Fibroblast of pulmonary artery (primary cell): ENCODE data around the gene AMFR.

ENCODE experiments used
- DNase-seq: peaks from one replicate; pipeline ENCODE4 v3.0.0-alpha.2; 2010; ENCODE audit warnings: low read depth
- H3K4me3 ChIP-seq: replicated peaks from 2 replicates; pipeline ENCODE4 v1.5.1; 2011; ENCODE audit warnings: low read depth, mild to moderate bottlenecking, control low read depth, low read length, moderate library complexity
- TF ChIP-seq, protein P1 (sequence below): IDR thresholded peaks from 2 replicates; pipeline ENCODE4 v1.5.1; 2011; ENCODE audit warnings: mild to moderate bottlenecking, control low read depth, low read length, inconsistent platforms; ENCODE audit errors: missing control alignments

The AMFR gene

DNA sequence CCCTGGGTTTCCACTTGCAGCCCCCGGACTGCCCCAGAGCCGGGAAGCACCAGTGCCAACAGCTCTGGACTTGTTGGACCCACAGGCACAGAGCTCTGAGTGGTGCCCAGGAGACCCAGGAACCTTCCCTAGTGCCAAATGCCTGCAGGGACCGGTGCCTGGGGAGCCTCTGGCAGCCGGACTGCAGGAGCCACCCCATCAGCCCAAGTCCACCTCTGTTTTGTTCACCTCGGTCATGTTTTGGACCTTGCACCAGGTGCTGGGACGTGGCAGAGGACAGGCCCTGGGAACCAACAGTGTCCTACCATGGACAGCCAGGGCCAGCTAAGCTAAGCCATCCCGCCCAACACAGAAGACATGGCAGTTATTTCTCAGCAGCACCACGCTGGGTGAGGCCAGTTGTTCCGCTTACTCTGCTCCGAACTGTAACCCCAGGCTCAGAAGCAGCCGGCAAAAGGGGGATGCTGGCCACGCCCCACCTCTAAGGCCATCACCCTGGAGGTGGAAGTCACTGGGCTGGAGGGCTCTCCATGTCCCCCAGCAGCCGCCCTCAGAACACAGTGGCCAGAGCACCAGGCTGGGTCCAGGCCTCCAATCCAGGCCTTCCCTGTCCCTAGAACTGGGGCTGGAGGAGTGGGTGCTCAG is 79.8 kb downstream of the AMFR start:
- DNase-seq: no peak
- TF ChIP-seq, protein P1, sequence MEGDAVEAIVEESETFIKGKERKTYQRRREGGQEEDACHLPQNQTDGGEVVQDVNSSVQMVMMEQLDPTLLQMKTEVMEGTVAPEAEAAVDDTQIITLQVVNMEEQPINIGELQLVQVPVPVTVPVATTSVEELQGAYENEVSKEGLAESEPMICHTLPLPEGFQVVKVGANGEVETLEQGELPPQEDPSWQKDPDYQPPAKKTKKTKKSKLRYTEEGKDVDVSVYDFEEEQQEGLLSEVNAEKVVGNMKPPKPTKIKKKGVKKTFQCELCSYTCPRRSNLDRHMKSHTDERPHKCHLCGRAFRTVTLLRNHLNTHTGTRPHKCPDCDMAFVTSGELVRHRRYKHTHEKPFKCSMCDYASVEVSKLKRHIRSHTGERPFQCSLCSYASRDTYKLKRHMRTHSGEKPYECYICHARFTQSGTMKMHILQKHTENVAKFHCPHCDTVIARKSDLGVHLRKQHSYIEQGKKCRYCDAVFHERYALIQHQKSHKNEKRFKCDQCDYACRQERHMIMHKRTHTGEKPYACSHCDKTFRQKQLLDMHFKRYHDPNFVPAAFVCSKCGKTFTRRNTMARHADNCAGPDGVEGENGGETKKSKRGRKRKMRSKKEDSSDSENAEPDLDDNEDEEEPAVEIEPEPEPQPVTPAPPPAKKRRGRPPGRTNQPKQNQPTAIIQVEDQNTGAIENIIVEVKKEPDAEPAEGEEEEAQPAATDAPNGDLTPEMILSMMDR: no peak
- H3K4me3 ChIP-seq: no peak overlapping the region

DNA sequence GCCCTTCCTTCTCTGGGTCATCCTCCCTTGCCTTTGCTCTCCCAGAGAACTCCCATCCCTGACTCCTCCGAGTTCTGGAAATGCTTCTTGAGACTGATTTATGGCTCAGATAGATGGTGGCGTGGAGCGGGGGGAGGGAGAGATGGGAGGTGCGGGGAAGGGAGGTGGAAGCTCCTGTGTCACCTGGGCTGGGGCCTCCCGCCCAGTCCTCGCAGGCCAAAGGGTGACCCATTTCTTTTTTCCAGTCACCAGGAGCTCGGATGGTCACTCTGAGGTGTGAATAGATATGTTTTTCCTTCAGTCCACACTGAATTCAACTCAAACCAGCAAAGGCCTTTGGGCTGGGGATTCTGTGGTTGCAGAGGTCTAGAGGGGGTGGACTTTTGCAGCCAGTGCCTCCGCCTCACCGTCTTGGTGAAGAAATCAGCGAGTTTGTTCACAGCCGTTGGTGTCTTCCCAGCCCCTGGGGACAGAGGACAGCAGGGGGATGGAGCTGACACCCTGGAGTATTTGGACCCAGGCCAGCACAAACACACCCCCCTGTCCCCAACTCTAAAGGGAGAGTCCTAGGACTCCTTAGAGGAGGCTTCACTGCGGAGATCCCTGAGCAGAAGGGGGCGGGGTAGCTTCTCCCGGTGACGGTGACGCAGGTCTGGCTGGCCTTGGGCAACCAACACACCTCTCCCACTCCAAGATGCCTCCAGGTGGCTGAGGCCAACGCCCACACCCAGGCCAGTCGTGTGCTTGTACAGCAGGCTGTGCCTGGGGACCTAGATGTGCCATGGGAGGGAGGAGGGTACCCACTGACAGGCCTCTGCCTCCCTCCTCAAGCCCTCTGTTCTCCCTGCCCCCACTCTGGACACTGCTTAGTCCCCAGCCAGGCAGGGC is 80.6 kb downstream of the AMFR start:
- no peak overlapping the region for H3K4me3 ChIP-seq
- no peak for DNase-seq
- TF ChIP-seq, protein P1: no peak

DNA sequence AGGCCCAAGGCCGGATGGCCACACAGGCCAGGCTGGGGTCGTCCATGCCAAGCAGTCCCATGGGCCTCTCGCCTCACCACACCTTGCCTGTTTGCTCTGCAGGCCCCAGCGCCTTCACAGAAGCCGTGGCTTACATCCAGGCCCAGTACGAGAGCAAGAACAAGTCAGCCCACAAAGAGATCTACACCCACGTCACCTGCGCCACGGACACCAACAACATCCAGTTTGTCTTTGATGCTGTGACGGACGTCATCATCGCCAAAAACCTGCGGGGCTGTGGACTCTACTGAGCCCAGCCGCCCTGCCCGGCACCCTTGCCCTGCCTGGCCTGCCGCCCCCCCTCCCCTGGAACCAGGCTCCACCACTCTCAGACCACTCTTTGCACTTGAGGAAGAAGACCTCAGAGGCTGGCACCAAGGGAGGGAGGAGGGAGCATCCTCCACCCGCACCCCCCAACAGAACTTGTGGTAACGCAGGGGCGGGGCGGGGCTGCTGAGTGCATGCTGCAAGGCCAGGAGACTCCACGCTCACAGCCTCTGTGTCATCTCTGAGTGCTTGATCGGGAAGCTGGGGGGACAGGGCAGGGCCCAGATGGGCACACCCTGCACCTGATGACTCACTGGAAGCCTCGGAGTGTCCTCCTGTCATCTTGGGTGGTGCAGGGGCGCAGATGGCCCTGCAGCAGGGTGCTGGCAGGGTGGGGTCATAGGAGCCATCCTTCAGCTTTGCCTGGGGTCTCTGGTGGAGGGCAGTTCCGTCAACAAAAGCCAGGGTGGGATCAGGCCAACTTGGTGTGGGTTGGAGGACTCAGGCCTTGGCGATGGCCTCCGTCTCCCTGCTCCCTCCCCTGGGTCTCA is 81.5 kb downstream of the AMFR start:
- TF ChIP-seq, protein P1: no peak
- no peak for DNase-seq
- no peak overlapping the region for H3K4me3 ChIP-seq

DNA sequence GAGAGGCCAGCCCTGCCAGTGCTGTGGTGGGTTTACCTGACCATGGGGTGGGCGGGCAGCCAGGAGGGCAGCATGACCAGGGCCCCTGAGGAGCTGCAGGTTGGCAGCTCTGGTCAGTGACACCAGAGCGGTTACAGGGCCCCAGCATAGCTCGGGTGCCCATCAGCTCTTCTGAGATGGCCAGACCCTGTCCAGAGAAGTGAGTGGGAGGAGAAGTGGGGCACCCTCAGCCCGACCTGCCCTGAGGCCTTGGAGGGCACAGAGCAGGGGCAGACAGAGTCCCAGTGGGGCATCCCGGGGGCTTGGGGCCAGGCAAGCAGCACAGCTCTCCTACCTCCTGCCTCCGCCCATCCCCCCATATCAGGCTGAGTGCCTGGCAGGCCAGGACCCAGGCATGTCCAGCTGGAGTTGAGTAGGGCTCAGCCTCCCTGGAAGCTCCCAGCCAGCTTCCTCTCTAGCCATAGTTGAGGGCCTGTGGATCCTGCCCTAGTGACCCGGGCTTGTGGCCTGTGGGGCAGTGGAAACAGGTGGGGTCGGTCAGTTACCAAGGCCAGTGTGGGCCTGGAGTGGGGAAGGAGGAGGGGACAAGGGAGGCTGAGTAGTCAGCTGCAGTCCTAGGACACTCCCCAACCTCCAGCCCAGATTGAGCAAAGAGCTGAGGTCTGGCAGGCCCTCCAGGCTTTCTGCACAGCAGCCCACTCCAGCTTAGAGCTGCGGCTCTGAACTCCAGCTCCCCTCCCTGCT is 83.5 kb downstream of the AMFR start:
- H3K4me3 ChIP-seq: no peak overlapping the region
- DNase-seq: no peak
- TF ChIP-seq, protein P1: no peak

DNA sequence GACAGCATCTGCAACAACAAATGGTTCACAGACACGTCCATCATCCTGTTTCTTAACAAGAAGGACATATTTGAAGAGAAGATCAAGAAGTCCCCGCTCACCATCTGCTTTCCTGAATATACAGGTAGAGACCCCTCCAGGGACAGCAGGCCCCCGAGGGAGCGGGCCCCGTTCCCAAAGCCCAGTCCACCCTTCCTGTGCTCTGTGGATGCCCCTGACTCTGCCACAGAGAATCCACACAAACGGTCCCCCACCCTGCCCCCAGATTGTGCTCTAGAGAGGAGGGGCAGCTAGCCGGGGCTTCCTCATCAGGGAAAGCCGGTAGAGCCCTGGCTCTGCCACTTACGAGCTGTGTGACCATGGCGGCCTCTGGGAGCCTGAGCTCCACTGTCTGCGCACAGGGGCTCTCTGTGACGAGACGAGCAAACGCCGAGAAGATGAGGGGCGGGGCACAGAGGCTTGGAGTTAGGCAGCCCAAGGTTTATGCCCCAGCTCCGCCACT is 84.4 kb downstream of the AMFR start:
- H3K4me3 ChIP-seq: no peak overlapping the region
- TF ChIP-seq, protein P1: no peak
- no peak for DNase-seq

DNA sequence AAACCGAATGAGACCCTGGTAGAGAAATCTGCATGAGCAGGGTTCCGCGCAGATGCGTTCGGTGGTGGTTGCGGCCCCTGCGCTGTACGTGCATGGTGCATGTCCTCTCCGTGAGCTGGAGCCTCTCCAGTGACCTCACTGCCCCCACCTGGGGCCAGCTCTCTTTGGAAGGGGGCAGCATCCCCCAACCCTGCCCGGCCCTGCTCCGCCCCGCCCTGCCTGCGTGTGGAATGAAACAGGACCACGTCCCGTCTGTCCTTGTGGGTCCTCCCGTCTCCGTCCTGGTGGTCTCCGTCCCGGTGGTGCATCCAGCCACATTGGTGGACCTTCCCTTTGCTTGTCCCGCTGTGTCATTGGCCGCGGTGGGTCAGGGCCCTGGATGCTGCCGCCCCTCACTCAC is 84.9 kb downstream of the AMFR start:
- DNase-seq: no peak
- no peak overlapping the region for H3K4me3 ChIP-seq
- TF ChIP-seq, protein P1: no peak
